Endodermal cell (in vitro differentiated cells): ENCODE data around the gene PSMB3. TPM values are rescaled to one million over a fixed set of nuclear protein-coding genes. Genes with fewer than 3 reads are reported as not detected.

Experiments
- DNase-seq: peaks from one replicate; pipeline ENCODE4 v3.0.0-alpha.2; 2017
- H3K27ac ChIP-seq: 2 replicates; pipeline ENCODE4 v1.5.1; 2013; ENCODE audit warnings: mild to moderate bottlenecking, low read depth, low read length, moderate library complexity
- H3K27me3 ChIP-seq: 2 replicates; pipeline ENCODE4 v1.6.1; 2013; ENCODE audit warnings: mild to moderate bottlenecking, low read length, moderate library complexity; ENCODE audit not compliant: insufficient read depth, control insufficient read depth, poor library complexity, severe bottlenecking
- H3K36me3 ChIP-seq: 2 replicates; pipeline ENCODE4 v1.7.0; 2013; ENCODE audit warnings: mild to moderate bottlenecking, low read length, moderate library complexity; ENCODE audit not compliant: control insufficient read depth, insufficient read depth
- H3K4me1 ChIP-seq: one replicate; pipeline ENCODE4 v1.7.0; 2013; ENCODE audit warnings: low read length; ENCODE audit not compliant: control insufficient read depth, insufficient read depth
- H3K4me3 ChIP-seq: 2 replicates; pipeline ENCODE4 v1.5.1; 2013; ENCODE audit warnings: mild to moderate bottlenecking, low read length, moderate library complexity
- H3K9ac ChIP-seq: 2 replicates; pipeline ENCODE4 v1.6.1; 2013; ENCODE audit warnings: mild to moderate bottlenecking, low read length, moderate library complexity; ENCODE audit not compliant: poor library complexity, severe bottlenecking; ENCODE audit errors: extremely low read depth
- H3K9me3 ChIP-seq: 2 replicates; pipeline ENCODE4 v1.6.1; 2013; ENCODE audit warnings: mild to moderate bottlenecking, low read length, moderate library complexity; ENCODE audit not compliant: control insufficient read depth
- H3K27ac Mint-ChIP-seq: 2 replicates; pipeline ENCODE4 v1.8.0; 2020; ENCODE audit warnings: mixed read lengths
- H3K27me3 Mint-ChIP-seq: 2 replicates; pipeline ENCODE4 v1.8.0; 2021; ENCODE audit warnings: mild to moderate bottlenecking, mixed read lengths; ENCODE audit not compliant: insufficient read depth
- H3K36me3 Mint-ChIP-seq: 2 replicates; pipeline ENCODE4 v1.8.0; 2020; ENCODE audit warnings: low read depth, mixed read lengths
- H3K4me1 Mint-ChIP-seq: 2 replicates; pipeline ENCODE4 v1.8.0; 2020; ENCODE audit warnings: mixed read lengths
- H3K4me3 Mint-ChIP-seq: 2 replicates; pipeline ENCODE4 v1.8.0; 2020; ENCODE audit warnings: mild to moderate bottlenecking, moderate library complexity, mixed read lengths
- H3K9me3 Mint-ChIP-seq: 2 replicates; pipeline ENCODE4 v1.8.0; 2020; ENCODE audit warnings: mild to moderate bottlenecking, mixed read lengths
- CTCF ChIP-seq: fragments of 200-600 bp; sonication (generic); conservative IDR thresholded peaks from 2 replicates; pipeline ENCODE4 v1.5.0; 2021; ENCODE audit warnings: antibody characterized with exemption, mild to moderate bottlenecking
- WGBS, 2 experiments: methylation state at CpG; one replicate each; pipeline versions ENCODE4 v1.1.5 to v1.1.7; 2013; ENCODE audit warnings: missing lambda C conversion rate in 2 of 2, mixed read lengths in 1 of 2; ENCODE audit not compliant: insufficient coverage in 1 of 2, insufficient read length in 1 of 2; 5-methylcytosine and 5-hydroxymethylcytosine counted together
- total RNA-seq, 2 donors: library from RNA; stranded (reverse); fragmentation: NEBNext Ultra II Directional in 1 of 2; extraction: Animal tissue kit (Norgen Biotek cat#: 25700) in 1 of 2; gene quantifications; 2 replicates in 1 of 2; 3 replicates in 1 of 2; pipeline ENCODE4 v1.2.1, GENCODE V29; 2021

The PSMB3 gene
- total RNA-seq, 2 donors from 2014 or later: 192 to 244 TPM

- Mint-ChIP-seq H3K36me3 (peaks cover 49% of the 10 kb centered on the region), H3K4me3 (no peak overlapping the region), H3K27me3 (peaks cover 8% of the 10 kb centered on the region), H3K27ac (no peak overlapping the region), H3K4me1 (peaks cover 34% of the 10 kb centered on the region), H3K9me3 (no peaks in the 10 kb centered on the region)
- no peak for TF ChIP-seq CTCF
- H3K27me3 ChIP-seq: no peaks in the 10 kb centered on the region
- H3K4me3 ChIP-seq: no peak overlapping the region
- no peak for DNase-seq
- H3K4me1 ChIP-seq: peaks cover 9% of the 10 kb centered on the region
- WGBS, 2 experiments: 90 to 94% methylated on average over 12 to 18 of the region's 18 CpGs
- no peak overlapping the region for H3K9ac ChIP-seq
- no peak overlapping the region for H3K27ac ChIP-seq
- no peaks in the 10 kb centered on the region for H3K9me3 ChIP-seq
- H3K36me3 ChIP-seq: peaks cover 69% of the 10 kb centered on the region
Observed at GRCh38 chr17:38709104-38709820, 43.3 kb upstream of the PSMB3 start.

GRCh38 chr17:38709864-38710603, 42.5 kb upstream of the PSMB3 start:
- H3K36me3 ChIP-seq: peaks cover 70% of the 10 kb centered on the region
- peaks cover 50% of the 10 kb centered on the region for H3K36me3 Mint-ChIP-seq
- H3K27ac ChIP-seq: no peak overlapping the region
- WGBS, 2 experiments: 87 to 90% methylated on average over 9 to 13 of the region's 13 CpGs
- H3K4me3 ChIP-seq: no peak overlapping the region
- H3K4me1 ChIP-seq: peaks cover 9% of the 10 kb centered on the region
- no peak overlapping the region for H3K27ac Mint-ChIP-seq
- TF ChIP-seq CTCF: no peak
- DNase-seq: no peak
- H3K27me3 ChIP-seq: no peaks in the 10 kb centered on the region
- no peaks in the 10 kb centered on the region for H3K9me3 ChIP-seq
- no peaks in the 10 kb centered on the region for H3K9me3 Mint-ChIP-seq
- peaks cover 4% of the 10 kb centered on the region for H3K27me3 Mint-ChIP-seq
- no peak overlapping the region for H3K4me3 Mint-ChIP-seq
- H3K9ac ChIP-seq: no peak overlapping the region
- H3K4me1 Mint-ChIP-seq: peaks cover 31% of the 10 kb centered on the region

GRCh38 chr17:38710604-38710962, 42.0 kb upstream of the PSMB3 start:
- 95 to 100% methylated on average over 3 of the region's 3 CpGs for WGBS, 2 experiments
- H3K27me3 ChIP-seq: no peaks in the 10 kb centered on the region
- Mint-ChIP-seq H3K9me3 (no peaks in the 10 kb centered on the region), H3K4me1 (peaks cover 31% of the 10 kb centered on the region), H3K27me3 (peaks cover 4% of the 10 kb centered on the region), H3K36me3 (peaks cover 52% of the 10 kb centered on the region), H3K27ac (no peak overlapping the region), H3K4me3 (no peak overlapping the region)
- H3K4me3 ChIP-seq: no peak overlapping the region
- H3K9me3 ChIP-seq: no peaks in the 10 kb centered on the region
- peaks cover 70% of the 10 kb centered on the region for H3K36me3 ChIP-seq
- no peak overlapping the region for H3K27ac ChIP-seq
- no peak overlapping the region for H3K9ac ChIP-seq
- no peak for DNase-seq
- TF ChIP-seq CTCF: no peak
- peaks cover 9% of the 10 kb centered on the region for H3K4me1 ChIP-seq
